NCI-H1105 (cell line): ENCODE measurements around the gene CC2D1A.
"Not testable (repeated sequence)": the region's sequence is repeated elsewhere in the genome, so short reads cannot be mapped to it uniquely, and the experiment has no call there.

Experiments
- DNase-seq: peaks from one replicate; lab custom pipeline; 2025; lab: John Stamatoyannopoulos, UW

The CC2D1A gene

GRCh38 chr19:13908674-13909073 is 2.7 kb downstream of the CC2D1A start:
- DNase-seq, result no peak

- DNase-seq, result no peak
Measured at GRCh38 chr19:13909430-13909829, 3.4 kb downstream of the CC2D1A start.

GRCh38 chr19:13913352-13913751 is 7.4 kb downstream of the CC2D1A start:
- DNase-seq, result no peak

- DNase-seq, result no peak
Measured at GRCh38 chr19:13914777-13915176, 8.8 kb downstream of the CC2D1A start.

GRCh38 chr19:13917888-13918406 is 11.9 kb downstream of the CC2D1A start:
- no peak for DNase-seq

GRCh38 chr19:13918726-13919411 is 12.9 kb downstream of the CC2D1A start:
- no peak for DNase-seq

GRCh38 chr19:13920524-13920923 is 14.5 kb downstream of the CC2D1A start:
- DNase-seq, result no peak

GRCh38 chr19:13920940-13921747 is 15.1 kb downstream of the CC2D1A start:
- DNase-seq, result no peak

- not testable (repeated sequence) for DNase-seq
Measured at GRCh38 chr19:13922118-13922517, 16.1 kb downstream of the CC2D1A start.

GRCh38 chr19:13923194-13923987 is 17.4 kb downstream of the CC2D1A start:
- no peak for DNase-seq

- DNase-seq, result no peak
Measured at GRCh38 chr19:13926010-13926409, 20.0 kb downstream of the CC2D1A start.

GRCh38 chr19:13926715-13927114 is 20.7 kb downstream of the CC2D1A start:
- no peak for DNase-seq

GRCh38 chr19:13929340-13929739 is 23.3 kb downstream of the CC2D1A start:
- DNase-seq, result no peak

GRCh38 chr19:13929956-13930355 is 24.0 kb downstream of the CC2D1A start:
- no peak for DNase-seq

GRCh38 chr19:13930402-13930801 is 24.4 kb downstream of the CC2D1A start:
- no peak for DNase-seq

- DNase-seq, result no peak
Measured at GRCh38 chr19:13931391-13932148, 25.6 kb downstream of the CC2D1A start.

- no peak for DNase-seq
Measured at GRCh38 chr19:13932149-13932637, 26.2 kb downstream of the CC2D1A start.

- no peak for DNase-seq
Measured at GRCh38 chr19:13932911-13933393, 27.0 kb downstream of the CC2D1A start.

GRCh38 chr19:13934785-13935109 is 28.7 kb downstream of the CC2D1A start:
- no peak for DNase-seq

GRCh38 chr19:13935765-13936510 is 29.9 kb downstream of the CC2D1A start:
- no peak for DNase-seq
